ENCODE data around the gene RSPH1.

Gene RSPH1

GRCh38 chr21:42496120-42496838 is at the start of gene RSPH1:
TSS of gene RSPH1 (minus strand) at chr21:42496224. CDS start at chr21:42496186, 38 bp downstream.
- DNase-seq, result peak; percentile 99

DNA sequence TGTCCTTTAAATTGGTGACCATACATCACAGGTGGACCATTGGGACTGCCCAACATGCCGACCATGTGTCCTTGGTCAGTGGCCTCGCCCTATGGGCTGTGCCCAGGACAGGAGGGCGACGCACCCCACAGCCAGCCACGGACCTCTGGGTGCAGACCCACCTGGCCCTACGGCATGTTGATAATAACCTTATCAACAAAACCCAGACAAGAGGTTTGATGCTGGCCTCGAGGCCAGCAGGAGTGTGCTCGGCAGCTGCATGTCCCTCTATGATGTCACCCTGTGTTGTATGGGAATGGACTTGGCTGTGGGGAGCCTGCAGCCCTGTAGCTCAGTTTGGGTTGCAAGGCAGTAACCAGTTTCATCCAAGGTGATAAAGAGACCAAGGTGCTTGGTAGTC is 49.7 kb upstream of the RSPH1 start:
- DNase-seq, result no peak

DNA sequence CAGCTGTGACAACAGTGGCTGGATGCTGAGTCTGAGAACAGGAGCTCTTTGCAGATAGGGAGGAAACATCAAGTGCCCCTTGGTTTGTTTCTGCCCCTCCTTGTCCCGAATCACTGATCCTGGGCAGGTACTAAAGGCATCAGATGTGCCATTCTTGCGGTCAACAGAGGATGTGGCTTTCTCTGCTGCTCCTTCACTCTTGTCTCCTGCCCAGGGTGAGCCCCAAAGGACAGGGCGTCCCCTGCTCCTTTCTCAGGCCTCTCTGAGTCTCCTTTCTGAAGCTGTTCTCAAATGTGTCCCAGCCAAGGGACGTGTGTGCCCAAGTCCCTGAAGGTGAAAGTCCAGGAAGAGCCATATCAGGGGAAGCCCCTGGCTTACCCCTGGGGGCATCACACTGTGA is 49.3 kb upstream of the RSPH1 start:
- DNase-seq, result no peak

DNA sequence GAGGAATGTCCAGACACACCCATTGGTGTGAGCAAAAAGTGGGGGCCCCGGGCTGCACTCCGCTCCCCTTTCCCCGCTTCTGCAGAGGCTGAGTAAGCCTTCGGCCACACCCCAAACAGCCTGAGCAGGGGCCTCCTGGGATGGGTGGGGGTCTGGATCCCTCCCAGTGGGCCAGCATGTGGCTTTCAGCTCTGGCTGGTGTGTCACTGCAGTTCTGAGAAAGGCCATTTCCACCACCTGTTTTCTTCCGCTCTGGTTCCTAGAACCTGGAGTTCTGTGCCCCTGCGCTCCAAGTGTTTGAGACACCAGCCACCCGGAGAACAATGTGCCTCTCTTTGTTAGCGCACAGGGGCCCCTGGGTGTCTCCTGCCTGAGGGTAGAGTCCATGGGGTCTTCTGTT is 48.5 kb upstream of the RSPH1 start:
- DNase-seq, result no peak

GRCh38 chr21:42543106-42543847 is 47.3 kb upstream of the RSPH1 start:
- DNase-seq, result no peak

GRCh38 chr21:42542596-42542995 is 46.6 kb upstream of the RSPH1 start:
- DNase-seq, result no peak

- DNase-seq, result no peak
Measured at GRCh38 chr21:42542196-42542595, 46.2 kb upstream of the RSPH1 start.

- no peak for DNase-seq
Measured at GRCh38 chr21:42541618-42542017, 45.6 kb upstream of the RSPH1 start.

DNA sequence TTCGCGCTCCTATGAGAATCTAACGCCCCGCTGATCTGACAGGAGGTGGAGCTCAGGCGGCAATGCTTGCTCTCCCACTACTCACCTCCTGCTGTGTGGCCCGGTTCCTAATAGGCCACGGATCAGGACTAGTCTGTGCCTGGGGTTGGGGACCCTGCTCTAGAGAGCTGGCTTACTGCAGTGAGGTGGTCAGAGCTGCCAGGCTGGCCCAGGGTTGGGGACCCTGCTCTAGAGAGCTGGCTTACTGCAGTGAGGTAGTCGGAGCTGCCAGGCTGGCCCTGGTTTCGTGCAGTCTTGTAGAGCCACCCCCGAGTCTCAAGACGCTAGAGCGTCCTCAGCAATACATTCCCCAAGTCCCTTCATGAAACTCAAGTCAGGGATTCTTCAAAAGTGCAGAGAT is 45.1 kb upstream of the RSPH1 start:
- no peak for DNase-seq

DNA sequence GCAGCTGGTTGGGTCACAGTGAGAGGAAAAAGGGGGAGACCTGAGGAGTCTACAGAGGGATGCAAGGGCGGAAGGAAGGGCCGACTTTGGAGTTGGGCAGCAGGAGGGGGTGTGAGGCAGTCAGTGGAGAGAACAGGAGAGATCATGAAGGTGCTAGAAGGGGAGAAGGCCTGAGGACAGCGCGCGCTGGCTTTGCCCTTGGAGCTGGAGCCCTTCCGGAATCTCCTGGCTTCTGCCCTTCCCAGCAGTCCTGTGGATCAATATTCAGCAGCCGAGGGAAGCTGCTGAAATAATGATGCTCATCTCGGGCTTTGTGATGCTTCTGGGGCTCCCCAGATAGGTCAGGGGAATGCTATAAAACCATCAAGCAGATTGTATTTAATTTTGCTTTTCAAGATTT is 44.4 kb upstream of the RSPH1 start:
- no peak for DNase-seq

- no peak for DNase-seq
Measured at GRCh38 chr21:42539931-42540343, 43.9 kb upstream of the RSPH1 start.

- no peak for DNase-seq
Measured at GRCh38 chr21:42539342-42539741, 43.3 kb upstream of the RSPH1 start.

GRCh38 chr21:42538479-42539275 is 42.7 kb upstream of the RSPH1 start:
- DNase-seq, result no peak

GRCh38 chr21:42537106-42537742 is 41.2 kb upstream of the RSPH1 start:
- peak in 1 of 2 donors; percentile 19 for DNase-seq

DNA sequence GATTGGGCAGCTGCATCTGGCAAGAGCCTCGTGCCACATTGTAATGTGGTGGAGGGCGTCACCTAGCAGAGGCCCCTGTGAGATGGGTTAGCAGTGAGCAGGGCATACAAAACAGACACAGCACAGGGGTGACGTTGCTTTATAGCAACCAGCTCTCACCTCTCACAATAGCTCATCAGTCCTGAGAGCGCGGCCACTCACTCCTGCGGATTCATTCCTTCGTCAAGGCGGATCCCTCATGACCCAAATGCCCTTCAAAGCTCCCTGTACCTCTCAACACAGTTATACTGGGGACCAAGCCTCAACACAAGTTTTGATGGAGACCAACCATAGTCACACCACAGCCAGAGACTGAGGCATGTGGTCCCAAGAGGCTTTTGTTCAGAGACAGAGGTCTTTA is 40.6 kb upstream of the RSPH1 start:
- no peak for DNase-seq

- DNase-seq, result no peak
Measured at GRCh38 chr21:42535602-42536171, 39.7 kb upstream of the RSPH1 start.

GRCh38 chr21:42534421-42535378 is 38.7 kb upstream of the RSPH1 start:
- peak in 1 of 2 donors; percentile 23 for DNase-seq

GRCh38 chr21:42533963-42534355 is 37.9 kb upstream of the RSPH1 start:
- DNase-seq, result no peak

- DNase-seq, result no peak
Measured at GRCh38 chr21:42533306-42533962, 37.4 kb upstream of the RSPH1 start.

DNA sequence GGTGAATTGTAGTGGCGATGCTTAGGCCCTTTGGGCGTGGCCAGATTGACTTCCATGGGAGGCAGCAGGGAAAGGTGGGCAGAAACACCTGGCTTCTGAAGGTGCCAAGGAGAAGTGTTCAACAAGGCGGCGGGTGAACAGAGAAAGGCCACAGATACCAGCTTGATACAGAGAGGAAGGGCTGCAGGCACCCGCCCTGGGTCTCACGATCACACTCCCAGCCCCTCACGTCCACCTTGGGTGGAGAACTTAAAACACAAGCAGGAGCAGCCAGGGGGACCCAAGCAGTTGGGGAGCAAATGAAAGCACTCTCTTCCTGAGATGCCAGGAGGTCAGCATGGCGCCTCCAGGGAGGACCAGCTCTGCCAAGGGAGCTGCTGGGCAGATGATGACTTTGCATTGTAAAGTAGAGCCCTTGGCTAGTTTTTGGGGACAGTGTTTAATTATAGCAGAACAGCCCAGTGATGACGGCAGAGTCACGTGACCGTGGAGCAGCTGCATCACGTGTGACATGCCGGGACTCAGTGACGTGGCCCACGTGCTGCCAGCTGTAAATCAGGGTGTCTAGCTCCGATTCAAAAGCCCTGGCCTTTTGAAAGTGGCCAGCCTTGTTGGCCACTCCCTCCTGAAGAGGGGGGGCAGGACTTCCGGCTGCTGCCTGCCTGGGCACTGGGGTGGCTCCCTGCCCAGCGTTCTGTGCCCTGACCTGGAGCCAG is 36.6 kb upstream of the RSPH1 start:
- DNase-seq, result peak; percentile 61 to 71

Data from hippocampal formation (tissue), 2 donors.